ENCODE measurements around the gene FHOD3.

- TF ChIP-seq POLR2A (IDR thresholded peaks at IDR 0.05; ENCODE audit: low read depth, low read length) (no peak), TAF1 (IDR thresholded peaks at IDR 0.05; ENCODE audit: borderline replicate concordance, low read depth, low read length) (no peak)
Measured at GRCh38 chr18:36613069-36613468, 315.6 kb downstream of the FHOD3 start.

All from GM12892 (cell line).